ENCODE measurements around the gene CFDP1. TPM values are rescaled to one million over a fixed set of nuclear protein-coding genes. Genes with fewer than 3 reads are reported as not detected.

The CFDP1 gene
- polyA plus RNA-seq, 1 donor from 2014 or later, result 31.5 TPM

- Mint-ChIP-seq H3K4me1 (peaks cover 4 to 10% (median 5%) of the 10 kb centered on the region in 3 donors), H3K4me3 (peak overlapping the region in 2 of 4 donors; percentile 37 to 41), H3K27me3 (peaks cover 27% of the 10 kb centered on the region)
These were observed 189.0 kb downstream of the CFDP1 start for GRCh38 chr16:75244225-75244809.

More at GRCh38 chr16:75244225-75244809, 189.0 kb downstream of the CFDP1 start:
- Mint-ChIP-seq H3K36me3 (no peaks in the 10 kb centered on the region), H3K27ac (no peak overlapping the region), H3K9me3 (no peaks in the 10 kb centered on the region)

Other genes with a start within 250 kb of the CFDP1 start
- not detected for gene CTRB2, start 226.3 kb downstream of the CFDP1 start, polyA plus RNA-seq
- not detected for gene CTRB1, start 214.5 kb downstream of the CFDP1 start, polyA plus RNA-seq
- gene BCAR1, start 181.9 kb downstream of the CFDP1 start, polyA plus RNA-seq, result not detected
- 51.5 TPM for gene TMEM170A, start 31.2 kb upstream of the CFDP1 start, polyA plus RNA-seq
- gene CHST6, start 61.9 kb upstream of the CFDP1 start, polyA plus RNA-seq, result 0.13 TPM
- gene CHST5, start 102.6 kb upstream of the CFDP1 start, polyA plus RNA-seq, result not detected
- 5.8 TPM for gene TMEM231, start 122.7 kb upstream of the CFDP1 start, polyA plus RNA-seq
- gene GABARAPL2, start 132.9 kb upstream of the CFDP1 start, polyA plus RNA-seq, result 307 TPM
- gene ADAT1, start 189.8 kb upstream of the CFDP1 start, polyA plus RNA-seq, result 39.3 TPM
- 184 TPM for gene KARS1, start 214.2 kb upstream of the CFDP1 start, polyA plus RNA-seq
- gene TERF2IP, start 214.3 kb upstream of the CFDP1 start, polyA plus RNA-seq, result 128 TPM
- gene CPHXL2, start 243.5 kb upstream of the CFDP1 start, polyA plus RNA-seq, result 0.18 TPM